OCI-LY3 (cell line): Measurements from ENCODE around the gene MAGI2.

ENCODE experiments used
- EZH2phosphoT487 ChIP-seq: fragments of 200-600 bp; shearing (Covaris generic); IDR thresholded peaks from 2 replicates; pipeline ENCODE4 v1.6.1; 2018; ENCODE audit warnings: antibody characterized with exemption, mixed run types, low read depth
- TF ChIP-seq, protein P1 (sequence below): fragments of 200-600, 300-600 bp; sonication (generic); IDR thresholded peaks from 2 replicates; pipeline ENCODE4 v1.5.1; 2014; ENCODE audit warnings: antibody characterized with exemption, low read length, low read depth

DNA sequence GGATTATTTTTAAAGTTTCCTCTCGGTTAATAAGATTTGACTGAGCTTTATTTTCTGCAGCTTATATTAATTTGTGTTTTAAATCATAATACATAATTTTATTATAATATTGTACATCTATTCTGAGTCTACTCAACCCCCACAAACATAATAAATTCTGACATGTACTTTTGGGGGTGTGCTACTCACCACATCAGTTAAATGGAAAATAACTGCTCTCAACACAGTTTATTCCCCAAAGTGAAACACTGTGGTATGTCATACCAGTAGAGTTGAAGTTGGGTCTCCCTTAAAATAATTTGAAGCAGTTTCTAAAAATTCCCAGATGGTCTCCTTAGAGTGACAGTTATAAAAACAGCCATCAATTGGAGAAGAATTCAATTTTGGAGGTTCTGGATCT is 1191.7 kb downstream of the MAGI2 start:
- TF ChIP-seq, protein P1, sequence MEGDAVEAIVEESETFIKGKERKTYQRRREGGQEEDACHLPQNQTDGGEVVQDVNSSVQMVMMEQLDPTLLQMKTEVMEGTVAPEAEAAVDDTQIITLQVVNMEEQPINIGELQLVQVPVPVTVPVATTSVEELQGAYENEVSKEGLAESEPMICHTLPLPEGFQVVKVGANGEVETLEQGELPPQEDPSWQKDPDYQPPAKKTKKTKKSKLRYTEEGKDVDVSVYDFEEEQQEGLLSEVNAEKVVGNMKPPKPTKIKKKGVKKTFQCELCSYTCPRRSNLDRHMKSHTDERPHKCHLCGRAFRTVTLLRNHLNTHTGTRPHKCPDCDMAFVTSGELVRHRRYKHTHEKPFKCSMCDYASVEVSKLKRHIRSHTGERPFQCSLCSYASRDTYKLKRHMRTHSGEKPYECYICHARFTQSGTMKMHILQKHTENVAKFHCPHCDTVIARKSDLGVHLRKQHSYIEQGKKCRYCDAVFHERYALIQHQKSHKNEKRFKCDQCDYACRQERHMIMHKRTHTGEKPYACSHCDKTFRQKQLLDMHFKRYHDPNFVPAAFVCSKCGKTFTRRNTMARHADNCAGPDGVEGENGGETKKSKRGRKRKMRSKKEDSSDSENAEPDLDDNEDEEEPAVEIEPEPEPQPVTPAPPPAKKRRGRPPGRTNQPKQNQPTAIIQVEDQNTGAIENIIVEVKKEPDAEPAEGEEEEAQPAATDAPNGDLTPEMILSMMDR, result no peak
- TF ChIP-seq EZH2phosphoT487, result no peak
